Stimulated activated CD8-positive, alpha-beta memory T cell treated with anti-CD3 and anti-CD28 coated beads, Interleukin-7, amount 100 ng/mL, for 24 hours (primary cell): ENCODE data around the gene SNX4.
A peak's percentile ranks its signal among the peaks of the same experiment; 100 is the strongest.
"Not testable (repeated sequence)": the region's sequence is repeated elsewhere in the genome, so short reads cannot be mapped to it uniquely, and the experiment has no call there.

Source experiments
- DNase-seq: peaks from one replicate; pipeline ENCODE4 v3.0.0-alpha.2; 2020; ENCODE audit warnings: low read depth

The SNX4 gene

GRCh38 chr3:125462722-125463299, 57.2 kb downstream of the SNX4 start:
- no peak for DNase-seq

GRCh38 chr3:125461896-125462295, 58.1 kb downstream of the SNX4 start:
- no peak for DNase-seq

DNA sequence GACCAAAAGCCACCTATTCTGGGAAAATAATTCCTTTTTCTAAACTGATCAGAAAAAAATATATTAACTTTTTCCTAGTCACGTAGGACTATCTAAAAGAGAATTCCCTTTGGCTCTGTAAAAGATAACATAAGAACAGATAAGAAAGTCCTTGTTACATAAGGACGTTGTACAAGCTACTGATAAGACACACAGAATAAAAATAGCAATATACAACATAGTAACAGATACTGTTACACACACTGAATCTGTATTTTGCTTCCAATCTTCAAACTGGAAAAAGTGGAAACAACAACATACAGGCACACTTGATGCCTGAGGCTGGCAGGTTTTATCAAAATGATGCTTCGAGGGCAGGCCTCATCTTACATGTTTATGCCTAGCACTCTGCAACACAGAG, 59.8 kb downstream of the SNX4 start:
- DNase-seq = no peak

DNA sequence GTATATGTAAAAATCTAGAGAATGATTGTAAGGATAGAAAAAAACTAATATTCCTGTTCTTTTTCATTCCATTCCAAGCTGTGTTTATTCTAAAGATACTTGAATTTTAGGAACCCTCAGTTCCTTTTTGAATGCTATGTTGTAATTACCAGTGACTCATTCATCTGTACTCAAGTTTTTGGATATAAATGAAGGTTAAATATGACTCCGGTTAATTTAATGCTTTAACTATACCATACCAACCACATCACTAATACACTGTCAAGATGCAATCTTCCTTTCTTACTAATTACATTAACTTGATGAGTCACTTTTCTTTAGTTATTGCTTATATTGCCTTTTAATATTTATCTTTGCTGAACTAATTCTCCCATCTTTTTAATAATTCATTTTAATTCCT, 76.1 kb downstream of the SNX4 start:
- no peak for DNase-seq

DNA sequence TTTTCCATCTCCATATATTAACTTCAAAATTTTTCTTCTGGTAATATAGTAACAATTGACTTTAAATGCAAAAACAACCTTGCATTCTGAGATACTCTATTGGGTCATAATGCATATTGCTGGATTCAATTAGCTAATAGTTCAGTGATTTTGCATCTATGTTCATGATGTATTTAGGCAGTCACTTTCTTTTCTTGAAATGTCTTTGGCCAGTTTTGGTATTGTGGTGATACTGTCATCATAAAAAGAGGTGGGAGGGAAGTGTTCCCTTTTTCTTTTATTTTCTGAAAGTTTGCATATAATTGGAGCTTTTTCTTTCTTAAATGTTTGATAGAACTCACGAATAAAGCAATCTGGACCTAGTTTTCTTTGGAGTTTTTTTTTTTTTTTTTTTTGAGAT, 77.5 kb downstream of the SNX4 start:
- DNase-seq = no peak

- DNase-seq = no peak
Measured at GRCh38 chr3:125440970-125441369, 79.0 kb downstream of the SNX4 start.

- DNase-seq = no peak
Measured at GRCh38 chr3:125440559-125440955, 79.4 kb downstream of the SNX4 start.

DNA sequence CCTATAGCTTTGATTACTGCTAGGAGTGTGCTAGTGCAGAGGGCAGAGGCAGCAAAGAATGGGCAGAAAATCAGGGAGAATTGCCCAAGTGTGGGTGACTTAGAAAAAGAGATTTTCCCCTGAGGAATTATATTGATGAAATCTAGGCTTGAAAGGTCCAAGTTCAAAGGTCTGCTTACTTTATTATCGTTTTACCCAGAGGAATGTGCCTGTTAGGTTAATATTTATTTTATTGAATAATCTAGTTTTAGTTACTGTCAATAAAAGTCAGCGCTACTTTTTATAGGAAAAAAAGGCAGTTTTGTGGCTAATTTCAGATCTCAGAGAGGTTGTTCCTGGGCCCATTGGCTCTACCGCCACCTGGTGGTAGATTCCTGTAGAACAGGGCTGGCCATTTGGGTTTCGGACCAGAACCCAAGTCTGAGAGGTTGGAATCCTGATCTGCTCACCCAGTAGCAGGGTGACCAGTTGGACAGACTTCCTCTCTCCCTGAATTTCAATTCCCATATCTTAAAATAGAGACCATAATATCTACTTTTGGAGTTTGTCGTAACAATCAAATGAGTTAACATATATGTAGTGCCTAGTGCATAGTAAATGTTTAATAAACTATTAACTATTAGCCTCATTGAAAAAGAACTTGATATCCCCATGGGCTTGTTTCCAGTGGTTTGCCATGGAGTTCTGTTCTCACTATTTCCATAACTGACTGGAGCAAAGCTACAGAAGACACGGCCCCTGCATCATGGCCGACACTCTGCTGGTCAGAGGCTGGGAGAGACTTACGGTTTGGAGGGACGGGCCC, 82.2 kb downstream of the SNX4 start:
- DNase-seq = peak; percentile 40

- no peak for DNase-seq
Measured at GRCh38 chr3:125436921-125437320, 83.1 kb downstream of the SNX4 start.

GRCh38 chr3:125435231-125435630, 84.8 kb downstream of the SNX4 start:
- DNase-seq = no peak

GRCh38 chr3:125434582-125435011, 85.4 kb downstream of the SNX4 start:
- DNase-seq = no peak

DNA sequence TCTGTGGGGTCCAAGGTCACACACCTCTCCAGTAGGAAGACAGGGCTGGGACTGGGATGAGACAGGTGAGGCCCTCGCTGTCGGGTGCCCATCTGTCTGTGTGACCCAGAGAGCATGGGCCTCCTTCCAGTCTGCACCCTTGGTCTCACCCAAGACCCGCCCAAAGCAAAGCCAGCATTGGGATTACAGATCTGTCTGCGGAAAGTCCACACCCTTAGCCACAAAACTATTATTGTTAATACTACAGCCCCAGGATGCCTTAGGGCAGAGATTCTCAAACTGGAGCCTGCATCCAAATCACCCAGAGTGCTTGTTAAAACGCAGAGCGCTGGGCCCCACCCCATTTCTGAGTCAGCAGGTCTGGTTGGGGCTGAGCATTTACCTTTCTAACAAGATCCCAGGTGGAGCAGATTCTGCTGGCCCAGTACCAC, 86.4 kb downstream of the SNX4 start:
- no peak for DNase-seq

DNA sequence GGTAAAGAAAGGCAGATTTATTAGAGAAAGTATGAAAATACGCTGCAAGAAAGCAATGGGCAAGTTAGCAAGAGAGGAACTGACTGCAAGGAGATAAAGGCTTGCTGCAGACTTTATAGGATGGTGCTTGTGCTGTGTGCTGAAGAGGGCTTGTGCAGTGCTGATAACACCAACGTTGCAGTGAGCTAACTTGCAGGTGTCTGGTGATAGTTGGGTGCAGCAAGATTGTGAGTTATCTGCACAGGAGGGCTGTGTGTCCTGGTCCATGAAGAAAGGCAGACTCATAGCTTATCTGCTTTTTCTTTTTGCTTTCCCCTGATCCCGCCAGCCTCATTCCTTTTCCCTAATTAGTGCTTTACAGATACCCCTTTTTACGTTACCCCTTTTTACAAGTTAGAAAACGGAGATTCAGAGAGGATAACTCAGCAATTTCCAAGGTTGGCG, 86.9 kb downstream of the SNX4 start:
- DNase-seq = no peak

DNA sequence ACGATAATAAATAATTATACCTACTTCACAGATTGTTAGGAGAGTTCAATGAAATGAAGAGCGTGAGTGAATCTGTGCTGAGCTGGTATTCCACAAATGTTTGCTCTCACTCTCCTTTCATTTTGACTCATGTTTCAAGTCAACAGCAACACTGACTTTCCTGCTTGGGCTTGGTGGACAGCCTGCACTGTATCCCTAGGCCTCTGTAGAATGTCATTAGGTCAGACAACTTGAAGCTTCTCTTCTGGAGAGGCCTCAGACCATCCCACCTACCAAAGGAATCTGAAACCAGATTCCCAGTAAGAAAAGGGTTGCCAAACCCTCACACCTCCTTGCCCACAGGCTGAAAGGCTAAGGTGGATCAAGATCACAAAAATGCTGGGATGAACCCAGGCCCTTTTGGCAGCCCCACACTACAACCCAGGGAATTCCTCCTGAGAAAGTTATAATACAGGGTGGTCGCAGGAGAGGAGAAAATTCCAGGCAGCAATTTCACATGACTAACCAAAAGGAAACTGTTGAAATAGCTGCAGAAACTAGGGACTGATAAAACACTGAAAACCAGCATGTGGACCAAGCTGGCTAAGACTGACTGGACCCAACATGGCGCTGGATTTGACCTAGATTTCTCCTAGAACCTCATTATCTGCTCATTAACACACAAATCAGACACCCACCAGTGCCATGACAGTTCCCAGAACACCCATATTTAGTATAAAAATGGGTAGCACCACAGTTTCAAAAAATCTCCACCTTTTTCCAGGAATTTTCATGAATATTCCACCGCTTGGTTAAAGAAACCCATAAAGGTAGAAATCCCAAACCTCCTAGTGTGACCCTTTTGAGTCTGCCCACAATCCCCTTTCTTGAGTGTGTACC, 87.9 kb downstream of the SNX4 start:
- DNase-seq = no peak

GRCh38 chr3:125431391-125431790, 88.6 kb downstream of the SNX4 start:
- DNase-seq = no peak

DNA sequence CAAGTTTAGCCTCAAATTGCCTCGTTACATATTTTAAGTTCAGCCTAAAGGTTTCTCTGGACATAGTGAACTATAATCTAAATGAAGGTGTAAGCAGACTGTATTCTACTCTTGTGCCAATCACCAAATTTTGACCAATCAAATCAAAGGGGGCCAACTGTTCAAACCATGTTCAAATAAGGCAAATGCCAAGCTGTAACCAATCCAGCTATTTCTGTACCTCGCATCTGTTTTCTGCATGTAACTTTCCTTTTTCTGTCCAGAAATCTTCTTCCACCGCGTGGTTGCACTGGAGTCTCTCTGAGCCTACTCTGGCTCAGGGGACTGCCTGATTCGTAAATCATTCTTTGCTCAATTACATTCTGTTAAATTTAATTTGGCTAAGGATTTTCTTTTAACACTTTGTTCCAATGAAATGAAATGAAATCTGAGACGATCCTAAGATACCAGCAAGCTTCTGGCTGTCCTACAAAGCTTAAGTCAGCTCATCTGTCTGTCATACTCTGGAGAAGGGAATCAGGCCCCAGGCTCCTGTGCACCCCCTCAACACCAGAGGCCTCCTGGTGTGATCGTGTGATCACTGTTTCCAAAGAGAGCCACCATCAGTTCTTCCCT, 91.7 kb downstream of the SNX4 start:
- DNase-seq = no peak

GRCh38 chr3:125418306-125418705, 101.7 kb downstream of the SNX4 start:
- no peak for DNase-seq

GRCh38 chr3:125416235-125416634, 103.8 kb downstream of the SNX4 start:
- no peak for DNase-seq

GRCh38 chr3:125414669-125415068, 105.3 kb downstream of the SNX4 start:
- DNase-seq = no peak

DNA sequence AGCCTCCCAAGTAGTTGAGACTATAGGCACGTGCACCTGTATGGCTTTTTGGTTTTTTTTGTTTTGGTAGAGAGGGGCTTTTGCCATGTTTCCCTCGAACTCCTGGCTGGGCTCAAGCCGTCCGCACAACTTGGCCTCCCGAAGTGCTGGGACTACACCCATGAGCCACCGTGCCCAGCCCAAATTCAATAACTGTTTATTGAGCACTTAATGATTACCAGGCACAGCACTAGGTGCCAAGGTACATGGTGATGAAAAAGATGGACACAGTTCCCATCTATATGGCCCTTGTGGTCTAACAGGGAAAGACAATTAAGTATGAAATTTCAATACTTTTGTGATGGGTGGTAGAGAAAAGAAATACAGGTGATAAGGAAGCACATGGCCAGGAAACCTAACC, 109.1 kb downstream of the SNX4 start:
- no peak for DNase-seq

DNA sequence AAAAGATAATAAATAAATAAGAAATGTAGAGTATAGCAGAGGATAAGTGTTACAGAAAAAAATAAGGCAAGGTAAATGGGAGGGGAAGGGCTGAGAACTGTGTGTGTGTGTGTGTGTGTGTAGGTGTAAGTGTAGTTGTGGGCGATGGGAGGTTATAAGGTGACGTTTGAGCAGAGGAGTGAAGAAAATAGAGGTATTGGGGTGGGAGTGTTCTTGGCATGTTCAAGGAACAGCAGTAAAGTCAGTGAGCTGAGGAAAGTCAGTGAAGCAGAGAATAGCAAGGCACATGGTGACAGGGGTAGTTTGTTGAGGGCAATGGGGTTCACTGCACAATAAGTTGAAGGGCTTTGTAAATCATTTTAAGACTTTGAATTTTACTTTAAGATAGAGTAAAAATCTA, 113.9 kb downstream of the SNX4 start:
- no peak for DNase-seq

- DNase-seq = not testable (repeated sequence)
Measured at GRCh38 chr3:125405515-125405914, 114.5 kb downstream of the SNX4 start.
